DOHH2 (cell line): ENCODE results near the gene LRRC42.

ENCODE experiments used
- H3F3A ChIP-seq: fragments of 200-600 bp; sonication (generic), shearing (Covaris generic); 2 replicates; pipeline ENCODE4 v1.6.0; 2016; ENCODE audit warnings: antibody characterized with exemption, mild to moderate bottlenecking; ENCODE audit not compliant: control insufficient read depth, insufficient read depth
- H3K27ac ChIP-seq: fragments of 200-600 bp; sonication (generic); 2 replicates; pipeline ENCODE4 v1.5.1; 2014; ENCODE audit warnings: low read depth, mild to moderate bottlenecking, low read length, moderate library complexity
- H3K27me3 ChIP-seq: fragments of 200-600 bp; sonication (generic); 2 replicates; pipeline ENCODE4 v1.6.1; 2014; ENCODE audit warnings: mild to moderate bottlenecking, low read length, mixed read lengths; ENCODE audit not compliant: control insufficient read depth
- H3K36me3 ChIP-seq: fragments of 200-600 bp; sonication (generic); 2 replicates; pipeline ENCODE4 v1.6.1; 2014; ENCODE audit warnings: mild to moderate bottlenecking, low read length, moderate library complexity, mixed read lengths; ENCODE audit not compliant: control insufficient read depth
- H3K4me1 ChIP-seq: fragments of 200-600 bp; sonication (generic); 2 replicates; pipeline ENCODE4 v1.6.1; 2014; ENCODE audit warnings: mild to moderate bottlenecking, low read length, mixed read lengths; ENCODE audit not compliant: control insufficient read depth
- H3K4me2 ChIP-seq: fragments of 200-600 bp; sonication (generic); 2 replicates; pipeline ENCODE4 v1.6.0; 2014; ENCODE audit warnings: mild to moderate bottlenecking, low read length, moderate library complexity
- H3K4me3 ChIP-seq: fragments of 200-600 bp; sonication (generic); 2 replicates; pipeline ENCODE4 v1.5.1; 2014; ENCODE audit warnings: mild to moderate bottlenecking, low read length, mixed read lengths
- H3K79me2 ChIP-seq: fragments of 200-600 bp; sonication (generic); 2 replicates; pipeline ENCODE4 v1.6.1; 2014; ENCODE audit warnings: mild to moderate bottlenecking, low read length, mixed read lengths; ENCODE audit not compliant: control insufficient read depth
- H3K9me2 ChIP-seq: fragments of 200-600 bp; sonication (generic); replicated peaks from 2 replicates; pipeline ENCODE4 v1.6.1; 2014; ENCODE audit warnings: mild to moderate bottlenecking, low read length, mixed read lengths; ENCODE audit not compliant: control insufficient read depth
- H3K9me3 ChIP-seq: fragments of 200-600 bp; sonication (generic); 2 replicates; pipeline ENCODE4 v1.6.1; 2014; ENCODE audit warnings: antibody characterized with exemption, low read length, mixed read lengths; ENCODE audit not compliant: control insufficient read depth, insufficient read depth
- H4K20me1 ChIP-seq: fragments of 200-600 bp; sonication (generic); 2 replicates; pipeline ENCODE4 v1.6.0; 2014; ENCODE audit warnings: low read depth, mild to moderate bottlenecking, antibody characterized with exemption, low read length, moderate library complexity; ENCODE audit not compliant: control insufficient read depth, insufficient read depth
- EZH2phosphoT487 ChIP-seq: fragments of 200-600 bp; sonication (generic); IDR thresholded peaks from 2 replicates; pipeline ENCODE4 v1.6.1; 2017; ENCODE audit warnings: borderline replicate concordance, mild to moderate bottlenecking, antibody characterized with exemption, low read length, moderate library complexity, mixed read lengths
- TF ChIP-seq, protein P1 (sequence below): fragments of 200-600 bp; sonication (generic); IDR thresholded peaks from one replicate; pipeline ENCODE4 v1.5.1; 2014; ENCODE audit warnings: antibody characterized with exemption, mild to moderate bottlenecking, low read depth, low read length; ENCODE audit not compliant: poor library complexity, severe bottlenecking

The LRRC42 gene

GRCh38 chr1:53931523-53931922 lies 14.6 kb upstream of the LRRC42 start:
- H3K9me3 ChIP-seq: peaks cover 9% of the 10 kb centered on the region
- no peaks in the 10 kb centered on the region for H3F3A ChIP-seq
- no peak overlapping the region for H3K27ac ChIP-seq
- H3K4me1 ChIP-seq: no peaks in the 10 kb centered on the region
- H3K9me2 ChIP-seq: no peaks in the 10 kb centered on the region
- H3K4me3 ChIP-seq: no peak overlapping the region
- H3K36me3 ChIP-seq: peaks cover 48% of the 10 kb centered on the region
- H3K27me3 ChIP-seq: no peaks in the 10 kb centered on the region
- H3K4me2 ChIP-seq: no peak overlapping the region
- TF ChIP-seq, protein P1, sequence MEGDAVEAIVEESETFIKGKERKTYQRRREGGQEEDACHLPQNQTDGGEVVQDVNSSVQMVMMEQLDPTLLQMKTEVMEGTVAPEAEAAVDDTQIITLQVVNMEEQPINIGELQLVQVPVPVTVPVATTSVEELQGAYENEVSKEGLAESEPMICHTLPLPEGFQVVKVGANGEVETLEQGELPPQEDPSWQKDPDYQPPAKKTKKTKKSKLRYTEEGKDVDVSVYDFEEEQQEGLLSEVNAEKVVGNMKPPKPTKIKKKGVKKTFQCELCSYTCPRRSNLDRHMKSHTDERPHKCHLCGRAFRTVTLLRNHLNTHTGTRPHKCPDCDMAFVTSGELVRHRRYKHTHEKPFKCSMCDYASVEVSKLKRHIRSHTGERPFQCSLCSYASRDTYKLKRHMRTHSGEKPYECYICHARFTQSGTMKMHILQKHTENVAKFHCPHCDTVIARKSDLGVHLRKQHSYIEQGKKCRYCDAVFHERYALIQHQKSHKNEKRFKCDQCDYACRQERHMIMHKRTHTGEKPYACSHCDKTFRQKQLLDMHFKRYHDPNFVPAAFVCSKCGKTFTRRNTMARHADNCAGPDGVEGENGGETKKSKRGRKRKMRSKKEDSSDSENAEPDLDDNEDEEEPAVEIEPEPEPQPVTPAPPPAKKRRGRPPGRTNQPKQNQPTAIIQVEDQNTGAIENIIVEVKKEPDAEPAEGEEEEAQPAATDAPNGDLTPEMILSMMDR: no peak
- TF ChIP-seq EZH2phosphoT487: no peak
- H4K20me1 ChIP-seq: no peaks in the 10 kb centered on the region
- H3K79me2 ChIP-seq: no peaks in the 10 kb centered on the region; the same call in 1 of the 2 replicates

GRCh38 chr1:53934170-53934765 lies 11.9 kb upstream of the LRRC42 start:
- H3K4me1 ChIP-seq: no peaks in the 10 kb centered on the region
- peaks cover 3% of the 10 kb centered on the region; the same call in 1 of the 2 replicates for H3K79me2 ChIP-seq
- H3K9me3 ChIP-seq: peaks cover 9% of the 10 kb centered on the region
- H3K27me3 ChIP-seq: no peaks in the 10 kb centered on the region
- no peak overlapping the region for H3K4me2 ChIP-seq
- H4K20me1 ChIP-seq: no peaks in the 10 kb centered on the region
- H3F3A ChIP-seq: no peaks in the 10 kb centered on the region
- no peak overlapping the region for H3K27ac ChIP-seq
- H3K4me3 ChIP-seq: no peak overlapping the region
- peaks cover 44% of the 10 kb centered on the region for H3K36me3 ChIP-seq
- no peak for TF ChIP-seq EZH2phosphoT487
- TF ChIP-seq, protein P1: no peak
- no peaks in the 10 kb centered on the region for H3K9me2 ChIP-seq

GRCh38 chr1:53936430-53936829 lies 9.7 kb upstream of the LRRC42 start:
- Histone ChIP-seq H3K27me3 (no peaks in the 10 kb centered on the region), H3K27ac (no peak overlapping the region), H3K4me3 (no peak overlapping the region), H4K20me1 (no peaks in the 10 kb centered on the region), H3K9me2 (no peaks in the 10 kb centered on the region), H3K4me1 (no peaks in the 10 kb centered on the region), H3K4me2 (no peak overlapping the region), H3F3A (peaks cover 6% of the 10 kb centered on the region; the same call in 1 of the 2 replicates), H3K36me3 (peaks cover 49% of the 10 kb centered on the region), H3K9me3 (peaks cover 9% of the 10 kb centered on the region), H3K79me2 (peaks cover 12% of the 10 kb centered on the region)
- TF ChIP-seq EZH2phosphoT487: no peak
- TF ChIP-seq, protein P1: no peak
